GM19452 (cell line): ENCODE data around the gene CYB5RL.
"Not testable (repeated sequence)": the region's sequence is repeated elsewhere in the genome, so short reads cannot be mapped to it uniquely, and the experiment has no call there.

Experiments
- ATAC-seq: cut with Tn5 transposase; IDR thresholded peaks from one replicate; pipeline ENCODE4 v1.9.1; 2021; ENCODE audit not compliant: unreplicated experiment

Gene CYB5RL

DNA sequence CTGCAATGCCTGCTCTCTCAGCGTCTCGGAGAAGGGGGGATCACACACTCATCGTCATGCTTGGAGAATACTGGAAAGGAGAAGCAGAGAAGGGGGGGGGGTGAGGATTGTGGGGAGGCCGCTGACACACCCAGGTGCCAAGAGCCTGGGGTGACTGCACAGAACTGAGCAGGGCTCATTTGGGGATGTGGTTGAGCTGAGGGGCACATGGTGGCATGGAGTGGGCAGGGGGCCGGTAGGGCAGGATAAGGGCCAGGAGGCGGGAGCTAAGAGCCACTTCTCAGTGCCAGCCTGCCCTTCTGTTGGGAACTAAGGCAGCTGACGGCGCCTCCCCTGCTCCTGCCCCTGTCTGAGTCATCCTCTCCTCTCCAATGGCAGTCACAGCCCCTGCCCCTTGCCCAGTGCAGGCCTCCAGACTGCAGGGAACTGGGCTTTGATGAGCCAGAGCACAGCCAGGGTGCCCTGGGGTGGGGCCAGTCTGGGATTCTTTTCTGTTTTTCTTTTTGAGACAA is 27.3 kb upstream of the CYB5RL start:
- ATAC-seq, result no peak

DNA sequence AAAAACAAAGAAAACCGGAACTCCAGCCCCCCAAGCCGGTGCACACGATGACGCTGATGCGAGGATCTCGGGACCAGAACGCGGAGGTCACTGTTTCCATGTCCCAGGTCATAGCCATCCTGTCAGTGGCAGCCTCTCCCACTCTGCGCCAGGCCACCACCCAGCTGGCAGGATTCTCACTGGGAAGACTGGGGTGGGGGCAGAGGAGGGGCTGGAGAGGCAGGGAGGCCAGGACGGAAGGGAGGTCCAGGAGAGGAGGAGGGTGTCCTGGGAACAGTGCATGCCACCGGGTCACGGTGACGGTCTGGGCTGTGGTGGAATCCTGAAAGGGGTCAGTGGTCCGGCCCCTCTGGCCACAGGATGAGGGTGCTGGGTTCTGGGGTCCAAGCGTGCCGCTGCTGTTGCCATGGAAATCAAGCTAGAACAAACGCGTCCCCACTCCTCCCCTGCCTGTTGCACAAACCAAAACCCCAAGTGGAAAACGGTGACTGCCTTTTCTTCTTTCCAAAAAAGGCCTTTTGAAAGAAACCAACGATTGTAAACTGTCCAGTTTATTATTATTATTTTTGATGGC is 26.2 kb upstream of the CYB5RL start:
- no peak for ATAC-seq

- ATAC-seq, result no peak
These were observed 25.5 kb upstream of the CYB5RL start for GRCh38 chr1:54225378-54225777.

DNA sequence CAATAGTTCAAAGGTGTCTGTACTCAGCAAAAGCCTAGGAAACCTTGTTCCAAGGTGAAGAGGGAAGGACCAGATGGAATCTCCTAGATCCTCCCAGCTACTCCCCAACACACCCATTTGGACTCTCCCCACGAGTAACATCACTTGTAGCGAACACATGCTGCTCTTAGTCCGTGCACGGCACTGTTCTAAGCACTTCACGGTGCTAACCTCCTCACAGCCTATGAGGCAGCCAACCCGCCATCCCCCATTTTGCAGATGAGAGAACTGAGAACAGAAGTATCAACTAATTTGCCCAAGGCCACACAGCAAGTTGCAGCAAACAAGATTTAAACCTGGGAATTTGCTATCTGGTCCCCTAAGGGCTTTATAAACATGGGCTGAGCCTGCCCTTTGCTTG is 24.4 kb upstream of the CYB5RL start:
- ATAC-seq, result no peak

DNA sequence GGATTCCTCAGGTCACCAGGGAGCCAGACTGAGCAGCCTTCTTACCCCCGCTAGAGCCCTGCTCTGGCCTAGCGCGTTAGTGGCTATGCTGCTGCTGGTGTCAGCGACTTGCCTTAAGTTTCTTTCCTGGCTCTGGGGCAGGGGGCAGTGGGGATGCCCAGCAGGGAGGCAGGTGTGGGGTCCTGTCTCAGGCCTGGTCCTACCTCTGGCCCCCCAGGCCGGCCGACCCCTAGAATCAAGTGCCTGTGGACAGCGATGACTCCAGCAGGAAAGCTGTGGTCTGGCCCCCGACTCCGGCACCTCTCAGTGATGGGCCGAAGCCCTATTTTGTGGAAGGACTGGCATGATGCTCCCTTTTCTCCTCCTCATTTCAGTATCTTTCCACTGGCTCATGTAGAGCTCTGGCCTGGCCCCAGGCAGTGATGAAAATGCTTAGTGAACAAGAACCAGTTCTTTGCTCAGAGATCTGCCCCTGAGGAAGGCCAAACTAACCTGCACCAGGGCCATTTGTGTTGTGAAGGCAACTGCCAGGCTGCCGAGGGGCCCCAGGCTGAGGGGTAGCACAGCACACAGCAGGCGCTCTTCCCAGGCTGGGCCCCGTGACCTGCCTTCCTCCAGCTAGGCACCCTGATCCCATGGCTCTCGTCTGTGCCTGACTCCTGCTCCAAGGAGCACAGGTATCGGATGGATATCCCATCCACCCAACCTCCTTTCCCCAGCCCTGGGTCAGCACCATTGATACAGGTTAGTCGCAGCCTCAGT is 23.8 kb upstream of the CYB5RL start:
- ATAC-seq, result no peak

- ATAC-seq, result no peak
These were observed 22.9 kb upstream of the CYB5RL start for GRCh38 chr1:54222711-54223110.

DNA sequence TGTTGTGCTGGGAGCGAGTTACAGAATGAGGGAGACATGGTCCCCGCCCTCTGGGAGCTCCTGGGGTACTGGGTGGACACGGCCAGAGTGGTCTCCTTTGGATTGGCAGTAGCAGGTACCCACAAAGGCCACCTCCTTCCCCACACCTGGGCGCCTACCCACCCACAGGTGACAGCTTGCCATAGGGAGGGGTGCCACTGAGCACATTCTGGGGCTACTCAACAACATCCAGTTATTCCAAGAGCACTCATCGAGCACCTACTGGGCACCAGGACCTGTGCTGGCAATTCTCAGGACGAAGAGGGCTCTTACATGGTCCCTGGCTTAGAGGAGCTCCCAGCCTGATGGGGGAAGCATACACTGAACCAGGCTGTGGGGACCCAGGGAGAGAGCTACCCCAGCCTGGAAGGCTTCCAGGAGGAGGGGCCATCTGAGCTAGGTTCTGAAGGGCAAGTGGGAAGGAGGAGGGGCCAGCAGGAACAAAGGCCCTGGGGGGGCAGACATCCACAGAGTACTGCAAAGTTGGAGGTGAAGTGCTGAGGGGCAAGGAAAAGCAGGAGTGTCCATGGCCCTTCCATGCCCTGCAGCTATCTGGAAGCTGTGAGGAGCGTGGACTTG is 22.1 kb upstream of the CYB5RL start:
- ATAC-seq, result no peak

DNA sequence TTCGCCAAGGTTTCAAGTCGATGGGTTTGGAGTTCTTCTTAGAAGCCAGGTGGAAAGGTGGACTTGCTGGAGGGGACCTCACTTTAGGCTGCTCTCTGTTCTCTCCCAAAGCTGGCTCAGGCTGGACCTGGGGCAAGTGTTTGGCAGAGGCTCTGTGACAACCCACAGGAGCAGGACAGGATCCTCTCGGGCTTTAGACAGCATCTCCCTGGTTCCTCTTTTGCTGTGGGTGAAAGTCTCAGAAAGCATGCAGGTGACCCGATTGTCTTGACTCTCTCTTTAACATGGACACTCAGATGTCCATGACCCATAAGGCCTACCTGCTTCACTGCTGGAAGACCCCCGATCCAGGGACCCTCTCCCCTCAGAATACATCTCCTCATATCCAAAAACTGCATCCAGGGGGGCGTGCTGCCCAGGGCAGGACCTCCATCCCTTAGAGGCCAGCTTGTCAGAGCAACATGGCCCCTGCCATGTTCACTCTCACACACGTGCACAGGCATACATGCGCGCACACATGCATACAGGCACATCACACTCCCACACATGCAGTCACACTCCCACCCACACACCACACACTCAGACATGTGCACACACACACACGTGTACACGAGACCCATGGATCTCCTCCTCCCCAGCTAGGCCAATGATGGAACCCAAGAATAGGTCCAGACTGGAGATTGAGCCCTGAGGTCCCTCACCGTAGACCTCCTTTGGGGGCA is 21.4 kb upstream of the CYB5RL start:
- no peak for ATAC-seq

GRCh38 chr1:54220004-54220811 is 20.4 kb upstream of the CYB5RL start:
- no peak for ATAC-seq

GRCh38 chr1:54219688-54220003 is 19.8 kb upstream of the CYB5RL start:
- no peak for ATAC-seq

DNA sequence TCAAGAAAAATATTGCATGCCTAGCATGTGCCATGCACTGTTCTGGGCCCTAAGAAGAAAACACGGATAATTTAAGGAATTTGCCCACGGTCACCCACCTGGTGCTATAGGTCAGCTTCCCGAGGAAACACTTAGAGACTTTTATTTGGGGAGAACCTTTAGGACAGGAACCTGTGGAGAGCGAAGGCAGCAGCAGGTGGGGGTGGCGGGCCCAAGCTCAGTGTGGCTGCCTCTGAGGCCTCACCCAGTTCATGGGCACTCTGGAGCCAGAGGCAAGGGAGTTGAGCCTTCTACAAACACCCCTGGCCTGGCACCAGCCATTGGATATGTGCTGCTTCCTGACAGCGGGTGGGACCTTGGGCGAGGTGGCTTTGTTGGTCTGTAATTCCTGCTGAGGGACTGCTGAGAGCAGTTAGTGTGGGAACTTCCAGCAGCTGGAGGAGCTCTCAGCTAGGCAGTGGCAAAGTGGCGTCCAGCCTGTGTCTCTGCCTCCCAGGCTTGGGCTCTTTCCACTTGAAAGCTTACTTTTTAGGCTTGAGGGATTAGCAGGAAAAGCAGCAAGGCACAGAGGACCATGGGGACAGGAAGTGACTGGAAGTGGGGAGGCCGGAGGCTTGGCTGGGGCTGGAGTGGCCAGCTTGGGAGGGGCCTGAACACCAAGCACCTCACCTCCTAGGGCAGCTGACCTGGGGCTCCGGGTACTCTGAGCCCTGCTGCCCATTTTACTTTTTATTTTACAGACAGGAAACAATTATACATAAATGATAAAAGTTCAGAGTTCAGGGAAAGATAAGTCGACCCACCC is 19.3 kb upstream of the CYB5RL start:
- no peak for ATAC-seq

DNA sequence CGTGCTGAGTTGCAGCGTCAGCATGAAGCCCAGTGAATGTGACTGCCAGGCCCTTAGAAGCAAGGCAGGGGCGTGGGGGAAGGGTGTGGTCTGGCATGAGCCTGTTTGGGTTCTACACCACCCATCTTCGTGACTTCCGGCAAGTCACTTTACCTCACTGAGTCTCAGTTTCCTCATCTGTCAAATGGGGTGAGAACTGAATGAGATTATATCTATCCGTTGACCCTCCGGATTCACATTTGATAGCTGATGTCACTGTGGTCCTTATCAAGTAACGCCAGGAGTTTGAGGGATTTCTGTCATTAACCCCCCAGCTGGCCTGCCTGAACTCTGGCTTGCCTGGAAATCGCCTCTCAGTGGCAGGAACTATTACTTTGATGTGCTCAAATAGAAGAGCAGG is 15.7 kb upstream of the CYB5RL start:
- ATAC-seq, result no peak

GRCh38 chr1:54212872-54213271 is 13.0 kb upstream of the CYB5RL start:
- ATAC-seq, result no peak

GRCh38 chr1:54207896-54208295 is 8.1 kb upstream of the CYB5RL start:
- not testable (repeated sequence) for ATAC-seq

DNA sequence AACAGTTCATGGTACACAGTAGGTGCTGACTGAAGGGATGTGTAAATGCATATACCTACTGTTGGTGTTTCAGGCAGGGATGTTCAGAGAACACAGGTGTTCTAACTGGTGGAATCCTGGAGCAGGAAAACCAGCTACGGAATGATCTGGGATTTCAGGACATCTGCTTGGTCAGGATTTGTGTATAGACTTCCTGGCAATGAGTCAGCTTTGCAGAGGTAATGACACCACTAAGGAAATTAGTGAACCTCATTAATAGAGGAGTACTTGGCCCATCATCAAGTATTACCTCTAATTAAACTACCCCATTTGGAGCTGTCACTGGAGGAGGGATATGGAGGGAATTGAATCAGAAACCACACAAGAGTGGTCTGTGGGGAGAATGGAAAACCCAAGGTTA is 7.5 kb upstream of the CYB5RL start:
- ATAC-seq, result no peak

DNA sequence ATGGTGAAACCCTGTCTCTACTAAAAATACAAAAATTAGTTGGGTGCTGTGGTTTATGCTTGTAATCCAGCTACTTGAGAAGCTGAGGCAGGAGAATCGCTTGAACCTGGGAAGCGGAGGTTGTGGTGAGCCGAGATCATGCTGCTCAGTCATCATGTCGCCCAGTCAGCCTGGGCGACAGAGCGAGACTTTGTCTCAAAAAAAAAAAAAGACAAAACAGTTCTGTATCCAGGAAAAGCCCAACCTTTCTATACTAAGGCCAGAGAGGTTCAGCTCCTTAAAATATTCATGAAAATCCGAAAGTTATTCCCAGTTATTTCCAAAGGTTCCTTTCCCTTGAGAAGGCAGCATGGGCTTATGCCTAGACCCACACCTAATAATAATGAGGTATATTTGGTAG is 4.4 kb upstream of the CYB5RL start:
- no peak for ATAC-seq

- peak; percentile 6 for ATAC-seq
These were observed 728 bp upstream of the CYB5RL start for GRCh38 chr1:54200519-54200997.

GRCh38 chr1:54199151-54199764 is 572 bp downstream of the CYB5RL start:
- no peak for ATAC-seq

- ATAC-seq, result no peak
These were observed 6.4 kb downstream of the CYB5RL start for GRCh38 chr1:54193453-54193852.

DNA sequence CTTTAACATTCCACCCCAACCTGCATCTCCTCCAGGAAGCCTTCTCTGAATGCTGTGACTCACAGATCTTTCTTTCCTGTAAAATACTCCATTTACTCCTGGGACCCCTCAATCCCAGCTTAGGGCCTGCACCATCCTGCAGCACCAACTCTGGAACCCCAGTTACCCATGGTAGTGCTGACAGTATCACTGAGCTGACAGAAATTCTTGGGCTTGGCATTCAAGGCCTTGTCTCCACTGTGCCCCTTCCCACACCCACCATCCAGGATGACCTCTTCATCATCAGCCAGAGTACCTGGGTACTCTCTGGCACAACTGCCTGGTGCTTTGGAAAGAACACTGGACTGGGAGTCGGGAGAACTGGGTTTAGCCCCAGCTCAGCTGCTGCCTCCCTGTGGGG is 8.3 kb downstream of the CYB5RL start:
- no peak for ATAC-seq
